Activated T-cell treated with anti-CD3 and anti-CD28 coated beads, Interleukin-2, amount 50 U/mL, for 72 hours (primary cell): Measurements from ENCODE around the gene CHAF1A. TPM values are rescaled to one million over a fixed set of nuclear protein-coding genes. Genes with fewer than 3 reads are reported as not detected.

ENCODE experiments used
- ATAC-seq, 2 donors: fragments of 150-1000 bp; cut with Tn5 transposase; replicated peaks in 1 of 2; 2 replicates each; pipeline ENCODE4 v1.10.0; 2021; ENCODE audit warnings: moderate library complexity in 2 of 2, mild to moderate bottlenecking in 1 of 2
- DNase-seq, 2 donors: peaks; one replicate each; pipeline ENCODE4 v3.0.0; 2021 to 2022; ENCODE audit warnings: mixed read lengths in 1 of 2
- H3K27ac Mint-ChIP-seq: one replicate; pipeline ENCODE4 v1.8.0; 2022; ENCODE audit warnings: mild to moderate bottlenecking, moderate library complexity, mixed read lengths
- H3K27me3 Mint-ChIP-seq: one replicate; pipeline ENCODE4 v1.8.0; 2022; ENCODE audit warnings: low read depth, mixed read lengths
- H3K36me3 Mint-ChIP-seq, 2 donors: one replicate each; pipeline ENCODE4 v1.8.0; 2022; ENCODE audit warnings: mixed read lengths in 2 of 2, mild to moderate bottlenecking in 1 of 2; ENCODE audit not compliant: insufficient read depth in 2 of 2
- H3K4me1 Mint-ChIP-seq: one replicate; pipeline ENCODE4 v1.8.0; 2022; ENCODE audit warnings: low read depth, mixed read lengths
- H3K4me3 Mint-ChIP-seq, 2 donors: one replicate each; pipeline ENCODE4 v1.8.0; 2022; ENCODE audit warnings: mild to moderate bottlenecking in 2 of 2, mixed read lengths in 2 of 2, moderate library complexity in 2 of 2
- H3K9me3 Mint-ChIP-seq, 2 donors: one replicate each; pipeline ENCODE4 v1.8.0; 2022; ENCODE audit warnings: mixed read lengths in 2 of 2
- total RNA-seq, 2 donors: library from RNA; stranded (reverse); gene quantifications; one replicate each; pipeline ENCODE4 v1.2.3, GENCODE V29; 2022

Gene CHAF1A
- total RNA-seq, 2 donors from 2014 or later: 74.0 to 79.7 TPM

- H3K4me1 Mint-ChIP-seq: no peaks in the 10 kb centered on the region
- ATAC-seq (no peak), DNase-seq (no peak)
- no peaks in the 10 kb centered on the region for H3K27me3 Mint-ChIP-seq
- no peak overlapping the region for H3K27ac Mint-ChIP-seq
- no peak overlapping the region for H3K4me3 Mint-ChIP-seq
- no peaks in the 10 kb centered on the region for H3K9me3 Mint-ChIP-seq
- peaks cover 0 to 7% of the 10 kb centered on the region in 2 donors for H3K36me3 Mint-ChIP-seq
Observed at GRCh38 chr19:4447327-4448146, 45.1 kb downstream of the CHAF1A start.

GRCh38 chr19:4448147-4448985, 45.9 kb downstream of the CHAF1A start:
- Mint-ChIP-seq H3K9me3 (no peaks in the 10 kb centered on the region), H3K36me3 (peaks cover 0 to 7% of the 10 kb centered on the region in 2 donors), H3K4me1 (no peaks in the 10 kb centered on the region), H3K4me3 (no peak overlapping the region), H3K27me3 (no peaks in the 10 kb centered on the region), H3K27ac (no peak overlapping the region)
- DNase-seq (no peak), ATAC-seq (no peak)

GRCh38 chr19:4449022-4449638, 46.7 kb downstream of the CHAF1A start:
- peaks cover 0 to 7% of the 10 kb centered on the region in 2 donors for H3K36me3 Mint-ChIP-seq
- no peaks in the 10 kb centered on the region for H3K9me3 Mint-ChIP-seq

GRCh38 chr19:4449639-4450028, 47.2 kb downstream of the CHAF1A start:
- ATAC-seq (no peak), DNase-seq (no peak)
- H3K36me3 Mint-ChIP-seq: peaks cover 0 to 3% of the 10 kb centered on the region in 2 donors
- H3K27ac Mint-ChIP-seq: no peak overlapping the region
- H3K4me3 Mint-ChIP-seq: no peak overlapping the region
- H3K9me3 Mint-ChIP-seq: no peaks in the 10 kb centered on the region
- H3K4me1 Mint-ChIP-seq: no peaks in the 10 kb centered on the region
- no peaks in the 10 kb centered on the region for H3K27me3 Mint-ChIP-seq

More at GRCh38 chr19:4449022-4449638, 46.7 kb downstream of the CHAF1A start:
- DNase-seq: no peak
- Mint-ChIP-seq H3K27me3 (no peaks in the 10 kb centered on the region), H3K4me3 (no peak overlapping the region), H3K4me1 (no peaks in the 10 kb centered on the region), H3K27ac (no peak overlapping the region)
- no peak for ATAC-seq

GRCh38 chr19:4452230-4452990, 50.0 kb downstream of the CHAF1A start:
- Mint-ChIP-seq H3K27ac (no peak overlapping the region), H3K4me1 (peaks cover 12% of the 10 kb centered on the region), H3K9me3 (no peaks in the 10 kb centered on the region), H3K27me3 (no peaks in the 10 kb centered on the region), H3K36me3 (peaks cover 0 to 3% of the 10 kb centered on the region in 2 donors), H3K4me3 (no peak overlapping the region)
- ATAC-seq: no peak
- DNase-seq: no peak

- H3K36me3 Mint-ChIP-seq: peaks cover 3 to 5% of the 10 kb centered on the region in 2 donors
- H3K4me1 Mint-ChIP-seq: peaks cover 12% of the 10 kb centered on the region
- no peak overlapping the region for H3K4me3 Mint-ChIP-seq
- no peaks in the 10 kb centered on the region for H3K27me3 Mint-ChIP-seq
- no peaks in the 10 kb centered on the region for H3K9me3 Mint-ChIP-seq
- DNase-seq (no peak), ATAC-seq (no peak)
- no peak overlapping the region for H3K27ac Mint-ChIP-seq
Observed at GRCh38 chr19:4453232-4454179, 51.1 kb downstream of the CHAF1A start.

- H3K4me3 Mint-ChIP-seq: no peak overlapping the region
- H3K9me3 Mint-ChIP-seq: no peaks in the 10 kb centered on the region
- H3K36me3 Mint-ChIP-seq: peaks cover 1 to 3% of the 10 kb centered on the region in 2 donors
- ATAC-seq (no peak), DNase-seq (no peak)
- H3K4me1 Mint-ChIP-seq: peaks cover 12% of the 10 kb centered on the region
- H3K27ac Mint-ChIP-seq: no peak overlapping the region
- no peaks in the 10 kb centered on the region for H3K27me3 Mint-ChIP-seq
Observed at GRCh38 chr19:4454747-4455718, 52.6 kb downstream of the CHAF1A start.

GRCh38 chr19:4455719-4456475, 53.5 kb downstream of the CHAF1A start:
- H3K4me3 Mint-ChIP-seq: peak overlapping the region; percentile 95 to 97
- peak overlapping the region; percentile 81 for H3K27ac Mint-ChIP-seq
- DNase-seq: no peak
- no peaks in the 10 kb centered on the region for H3K27me3 Mint-ChIP-seq
- peaks cover 12% of the 10 kb centered on the region for H3K4me1 Mint-ChIP-seq
- no peak for ATAC-seq
- H3K36me3 Mint-ChIP-seq: peaks cover 1 to 3% of the 10 kb centered on the region in 2 donors
- H3K9me3 Mint-ChIP-seq: no peaks in the 10 kb centered on the region

GRCh38 chr19:4456476-4456842, 54.0 kb downstream of the CHAF1A start:
- peaks cover 12% of the 10 kb centered on the region for H3K4me1 Mint-ChIP-seq
- H3K36me3 Mint-ChIP-seq: peaks cover 1 to 3% of the 10 kb centered on the region in 2 donors
- no peaks in the 10 kb centered on the region for H3K9me3 Mint-ChIP-seq
- H3K4me3 Mint-ChIP-seq: peak overlapping the region; percentile 95 to 97
- ATAC-seq (no peak), DNase-seq (no peak)
- peak overlapping the region; percentile 81 for H3K27ac Mint-ChIP-seq
- no peaks in the 10 kb centered on the region for H3K27me3 Mint-ChIP-seq

GRCh38 chr19:4456843-4457653, 54.6 kb downstream of the CHAF1A start:
- H3K36me3 Mint-ChIP-seq: peaks cover 1 to 3% of the 10 kb centered on the region in 2 donors
- H3K9me3 Mint-ChIP-seq: no peaks in the 10 kb centered on the region
- H3K27ac Mint-ChIP-seq: peak overlapping the region; percentile 81
- H3K4me1 Mint-ChIP-seq: peaks cover 12% of the 10 kb centered on the region
- H3K27me3 Mint-ChIP-seq: no peaks in the 10 kb centered on the region
- ATAC-seq (peak; percentile 33 to 34), DNase-seq (peak; percentile 41 to 50)
- peak overlapping the region; percentile 95 to 97 for H3K4me3 Mint-ChIP-seq
